Thoracic aorta (tissue), 2 donors: ENCODE results near the gene RNASE4. TPM values are rescaled to one million over a fixed set of nuclear protein-coding genes. Genes with fewer than 3 reads are reported as not detected.
A peak's percentile ranks its signal among the peaks of the same experiment; 100 is the strongest.

ENCODE experiments used
- ATAC-seq: fragments of 150-250 bp; one replicate; pipeline ENCODE4 v1.8.0; 2017; ENCODE audit warnings: low read depth; ENCODE audit not compliant: insufficient number of reproducible peaks, low FRiP score
- DNase-seq: peaks from one replicate; pipeline ENCODE4 v3.0.0-alpha.2; 2020; ENCODE audit warnings: low spot score
- H3K27ac ChIP-seq, 2 donors: fragments of 200-600 bp; sonication (generic); 1 replicate in 1 of 2; 2 replicates in 1 of 2; pipeline ENCODE4 v1.5.1; 2016; ENCODE audit warnings: mild to moderate bottlenecking in 2 of 2, moderate library complexity in 2 of 2
- H3K27me3 ChIP-seq: fragments of 200-600 bp; sonication (generic); replicated peaks from 2 replicates; pipeline ENCODE4 v1.6.0; 2016; ENCODE audit warnings: mild to moderate bottlenecking; ENCODE audit not compliant: insufficient read depth
- H3K36me3 ChIP-seq: fragments of 200-600 bp; sonication (generic); one replicate; pipeline ENCODE4 v1.5.1; 2016
- H3K4me1 ChIP-seq, 2 donors: fragments of 200-600 bp; sonication (generic); 1 replicate in 1 of 2; 2 replicates in 1 of 2; pipeline versions ENCODE4 v1.5.1 to v1.6.0; 2016; ENCODE audit warnings: low read depth in 2 of 2, mild to moderate bottlenecking in 1 of 2; ENCODE audit not compliant: control insufficient read depth in 1 of 2
- H3K4me3 ChIP-seq: fragments of 200-600 bp; sonication (generic); 2 replicates; pipeline ENCODE4 v1.5.1; 2016; ENCODE audit warnings: mild to moderate bottlenecking
- H3K9me3 ChIP-seq: fragments of 200-600 bp; sonication (generic); 2 replicates; pipeline ENCODE4 v1.5.1; 2016
- CTCF ChIP-seq: fragments of 200-600 bp; sonication (generic); IDR thresholded peaks from one replicate; pipeline ENCODE4 v1.5.1; 2019; ENCODE audit warnings: antibody characterized with exemption
- total RNA-seq, 2 donors: library from RNA; depleted of rRNA; stranded (reverse); fragments of >200 nt; gene quantifications; one replicate each; pipeline versions ENCODE4 v1.1.0 to v1.2.3, GENCODE V29; 2016

RNASE4 gene
- total RNA-seq, 2 donors from 2014 or later, result 45.6 to 66.4 TPM

DNA sequence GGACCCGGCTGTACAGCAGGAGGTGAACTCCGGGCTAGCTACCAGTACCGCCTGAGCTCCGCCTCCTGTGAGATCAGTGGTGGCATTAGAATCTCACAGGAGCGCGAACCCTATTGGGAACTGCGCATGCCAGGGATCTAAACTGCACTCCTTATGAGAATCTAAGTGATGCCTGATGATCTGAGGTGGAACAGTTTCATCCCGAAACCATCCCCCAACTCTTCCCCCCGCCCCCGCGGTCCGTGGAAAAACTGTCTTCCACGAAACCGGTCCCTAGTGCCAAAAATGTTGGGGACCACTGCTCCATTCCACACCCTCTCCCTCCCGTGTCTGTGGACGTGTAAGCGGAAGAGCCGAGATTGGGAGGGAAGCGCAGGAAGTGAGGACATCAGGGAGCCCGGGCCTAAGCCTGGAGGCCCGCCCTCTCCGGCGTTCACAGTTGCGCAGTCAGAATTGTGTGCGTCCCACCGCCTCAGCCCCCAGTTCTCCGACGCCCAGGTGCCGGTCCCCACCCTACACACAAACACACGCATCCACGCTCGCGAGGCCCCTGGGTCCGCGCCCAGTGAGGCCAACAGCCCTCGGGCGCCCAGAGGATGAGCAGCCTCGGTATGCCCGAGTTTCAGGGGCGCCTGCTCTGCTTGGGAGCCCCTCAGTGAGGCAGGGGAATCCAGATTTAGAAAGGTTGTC, 1.8 kb upstream of the RNASE4 start:
- Histone ChIP-seq H3K27me3 (no peaks in the 10 kb centered on the region), H3K4me3 (peak overlapping the region; percentile 86), H3K36me3 (no peaks in the 10 kb centered on the region), H3K27ac (peak overlapping the region; percentile 98 to 100), H3K4me1 (peaks cover 18 to 37% of the 10 kb centered on the region in 2 donors), H3K9me3 (no peaks in the 10 kb centered on the region)
- no peak for TF ChIP-seq CTCF
- peak; percentile 87 for ATAC-seq
- DNase-seq, result peak; percentile 61

DNA sequence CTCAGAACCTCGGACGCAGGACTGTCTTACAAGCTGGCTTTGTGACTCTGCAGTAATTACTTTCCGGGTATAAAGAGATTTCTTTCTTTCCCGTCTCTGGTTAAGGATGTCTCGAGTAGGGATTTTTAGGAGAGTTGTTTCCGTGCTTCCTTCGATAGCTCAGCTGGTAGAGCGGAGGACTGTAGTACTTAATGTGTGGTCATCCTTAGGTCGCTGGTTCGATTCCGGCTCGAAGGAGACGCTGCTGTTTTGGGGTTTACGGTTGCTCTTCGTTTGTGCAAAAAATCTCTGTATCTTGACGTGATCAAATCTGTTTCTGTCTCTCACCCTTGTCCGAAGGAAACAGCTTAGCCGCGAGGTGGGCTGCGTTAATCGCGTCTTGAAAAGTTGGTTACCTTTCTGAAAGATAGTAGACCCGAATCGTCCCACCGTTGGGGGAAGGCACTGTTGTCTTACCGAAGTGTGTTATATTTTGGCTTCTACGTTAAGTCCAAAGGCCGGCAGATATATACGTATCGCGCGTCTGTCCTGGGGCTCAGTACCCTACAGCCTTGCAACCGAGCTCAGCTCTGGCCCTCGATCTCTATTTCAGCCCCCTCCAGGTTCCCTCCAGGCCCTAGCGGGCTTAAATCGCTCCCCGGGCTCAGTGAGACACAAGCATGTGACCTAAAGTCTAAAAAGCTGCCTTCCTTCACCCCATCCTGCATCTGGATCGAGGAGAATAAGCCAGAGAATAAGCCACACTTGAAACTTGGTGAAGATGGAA, 1.1 kb upstream of the RNASE4 start:
- Histone ChIP-seq H3K36me3 (no peaks in the 10 kb centered on the region), H3K27me3 (no peaks in the 10 kb centered on the region), H3K4me1 (peaks cover 18 to 40% of the 10 kb centered on the region in 2 donors), H3K4me3 (peak overlapping the region; percentile 86), H3K9me3 (no peaks in the 10 kb centered on the region), H3K27ac (peak overlapping the region; percentile 98 to 100)
- TF ChIP-seq CTCF, result no peak
- DNase-seq, result peak; percentile 45
- ATAC-seq, result peak; percentile 54

DNA sequence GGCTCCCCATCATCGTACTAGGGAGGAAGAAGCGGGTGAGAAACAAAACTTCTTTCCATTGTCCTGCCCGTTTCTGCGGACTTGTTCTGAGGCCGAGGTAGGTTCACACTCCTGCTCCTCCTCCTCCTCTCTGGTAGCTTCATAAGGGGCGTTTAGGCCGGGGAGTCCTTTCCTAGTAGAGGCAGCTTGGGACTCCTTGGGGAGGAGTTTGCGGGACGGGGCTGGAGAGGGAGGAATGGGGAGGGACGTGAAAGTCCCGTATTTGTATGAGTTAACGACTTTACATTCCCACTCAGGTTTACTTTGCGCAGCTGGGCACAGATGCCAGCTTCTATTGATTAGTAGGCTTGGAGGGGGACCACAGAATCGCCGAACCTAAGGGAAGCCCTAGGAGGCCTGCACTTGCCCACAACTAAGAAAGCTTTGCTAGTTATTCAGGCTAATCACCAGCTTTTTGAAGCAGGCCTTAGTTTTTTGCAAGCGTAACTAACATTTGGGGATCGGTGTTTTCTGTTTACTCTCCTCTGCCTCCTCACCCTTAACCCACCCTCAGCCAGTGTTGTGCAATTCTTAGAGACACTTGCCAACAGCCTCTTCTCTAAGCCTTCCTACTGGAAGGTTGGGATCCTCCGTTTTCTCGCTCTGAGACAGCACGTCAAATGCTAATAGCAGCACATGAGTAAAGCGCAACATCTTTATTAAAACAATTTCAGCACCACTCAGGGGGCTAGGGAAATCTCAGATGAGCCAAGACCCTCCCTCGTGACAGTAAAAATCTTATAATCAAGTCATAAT, 499 bp downstream of the RNASE4 start:
- Histone ChIP-seq H3K4me3 (peak overlapping the region; percentile 86), H3K4me1 (peaks cover 18 to 40% of the 10 kb centered on the region in 2 donors), H3K27me3 (no peaks in the 10 kb centered on the region), H3K27ac (peak overlapping the region; percentile 98 to 100), H3K36me3 (no peaks in the 10 kb centered on the region), H3K9me3 (no peaks in the 10 kb centered on the region)
- no peak for ATAC-seq
- TF ChIP-seq CTCF, result no peak
- no peak for DNase-seq

DNA sequence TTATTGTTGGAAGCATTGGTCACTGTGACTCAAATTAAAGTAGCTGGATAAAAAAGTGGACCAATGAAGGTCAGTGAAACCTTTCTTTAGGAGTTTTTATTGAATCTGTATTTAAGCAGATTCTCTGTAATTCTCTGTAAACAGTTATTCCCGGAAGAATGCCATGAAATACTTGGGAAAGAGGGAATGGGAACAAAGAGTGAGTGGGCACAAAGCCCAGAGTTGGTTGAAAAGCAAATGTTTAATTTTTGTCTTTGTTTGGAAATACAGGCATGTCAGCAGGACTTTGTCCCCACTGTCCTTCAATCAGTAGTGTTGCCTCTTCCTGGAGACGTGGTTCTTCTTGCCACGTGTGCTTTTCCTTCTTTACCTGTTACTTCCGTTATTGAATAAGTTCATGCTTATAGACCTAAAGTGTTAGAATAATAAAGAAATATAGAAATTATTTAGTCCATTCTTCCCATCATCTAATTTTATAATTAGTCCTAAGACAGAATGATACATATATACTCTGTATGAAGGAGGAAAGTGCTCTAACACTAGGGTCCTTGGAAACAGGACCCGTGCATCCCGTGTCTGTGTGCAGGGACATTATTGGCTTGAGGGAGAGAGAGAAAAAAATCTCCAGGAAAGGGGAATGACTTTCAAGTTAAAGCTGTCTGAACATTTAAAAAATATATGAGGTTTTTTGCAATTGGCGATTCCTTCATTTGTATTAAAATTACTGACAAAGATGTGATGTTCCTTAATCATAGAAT, 2.2 kb downstream of the RNASE4 start:
- no peak overlapping the region for H3K27ac ChIP-seq
- DNase-seq (no peak), ATAC-seq (no peak)
- no peak for TF ChIP-seq CTCF
- H3K4me1 ChIP-seq, result peaks cover 13 to 29% of the 10 kb centered on the region in 2 donors
- H3K9me3 ChIP-seq, result no peaks in the 10 kb centered on the region
- H3K27me3 ChIP-seq, result no peaks in the 10 kb centered on the region
- no peaks in the 10 kb centered on the region for H3K36me3 ChIP-seq
- H3K4me3 ChIP-seq, result peak overlapping the region; percentile 86
